GM12801 (cell line): ENCODE data around the gene NBEA.

Source experiments
- TF ChIP-seq, protein P1 (sequence below): IDR thresholded peaks from one replicate; pipeline ENCODE4 v1.5.1; 2011; ENCODE audit warnings: control low read depth; ENCODE audit not compliant: insufficient read length; ENCODE audit errors: extremely low read depth

NBEA gene

DNA sequence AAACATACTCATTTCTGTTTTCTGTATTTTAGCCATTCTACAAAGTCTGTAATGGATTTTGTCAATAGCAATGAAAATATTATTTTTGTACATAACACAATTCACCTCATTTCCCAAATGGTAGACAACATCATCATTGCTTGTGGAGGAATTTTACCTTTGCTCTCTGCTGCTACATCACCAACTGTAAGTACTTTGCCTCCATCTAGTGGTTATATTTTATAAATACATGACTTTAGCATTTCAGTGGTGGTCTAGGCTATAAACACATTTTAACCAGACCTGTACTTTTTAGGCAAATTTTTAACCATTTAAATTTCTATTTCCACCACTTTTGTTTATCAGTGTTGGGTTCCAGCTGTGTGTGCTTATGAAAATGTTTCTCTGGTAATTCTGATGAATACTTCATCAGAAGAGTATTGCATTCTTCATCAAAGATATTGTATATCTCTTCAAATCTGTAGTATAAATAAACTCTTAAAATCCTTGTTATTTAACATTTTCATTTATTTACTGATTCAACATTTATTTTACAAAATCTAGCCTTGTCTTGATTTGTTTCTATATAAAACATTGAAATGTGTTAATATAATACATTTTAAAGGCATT, 222.4 kb downstream of the NBEA start:
- TF ChIP-seq, protein P1, sequence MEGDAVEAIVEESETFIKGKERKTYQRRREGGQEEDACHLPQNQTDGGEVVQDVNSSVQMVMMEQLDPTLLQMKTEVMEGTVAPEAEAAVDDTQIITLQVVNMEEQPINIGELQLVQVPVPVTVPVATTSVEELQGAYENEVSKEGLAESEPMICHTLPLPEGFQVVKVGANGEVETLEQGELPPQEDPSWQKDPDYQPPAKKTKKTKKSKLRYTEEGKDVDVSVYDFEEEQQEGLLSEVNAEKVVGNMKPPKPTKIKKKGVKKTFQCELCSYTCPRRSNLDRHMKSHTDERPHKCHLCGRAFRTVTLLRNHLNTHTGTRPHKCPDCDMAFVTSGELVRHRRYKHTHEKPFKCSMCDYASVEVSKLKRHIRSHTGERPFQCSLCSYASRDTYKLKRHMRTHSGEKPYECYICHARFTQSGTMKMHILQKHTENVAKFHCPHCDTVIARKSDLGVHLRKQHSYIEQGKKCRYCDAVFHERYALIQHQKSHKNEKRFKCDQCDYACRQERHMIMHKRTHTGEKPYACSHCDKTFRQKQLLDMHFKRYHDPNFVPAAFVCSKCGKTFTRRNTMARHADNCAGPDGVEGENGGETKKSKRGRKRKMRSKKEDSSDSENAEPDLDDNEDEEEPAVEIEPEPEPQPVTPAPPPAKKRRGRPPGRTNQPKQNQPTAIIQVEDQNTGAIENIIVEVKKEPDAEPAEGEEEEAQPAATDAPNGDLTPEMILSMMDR: no peak

DNA sequence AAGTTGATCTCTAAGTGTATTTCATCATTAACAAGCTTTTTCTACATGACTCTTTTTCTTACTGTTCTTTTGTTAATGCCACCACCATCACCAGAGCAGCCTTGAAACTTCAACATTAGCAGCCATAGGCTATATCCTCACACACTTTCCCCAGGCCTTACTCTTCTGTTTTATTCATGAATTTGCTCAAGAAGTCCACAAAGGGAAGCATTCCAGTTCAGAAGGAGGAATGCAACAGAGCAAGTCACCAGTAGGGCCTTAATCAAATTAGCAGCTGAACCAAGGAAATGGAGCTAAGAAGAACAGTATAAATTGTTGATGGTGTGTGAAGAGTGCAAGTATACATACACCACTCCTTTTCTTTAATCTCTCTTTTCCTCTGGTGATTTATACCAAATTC, 223.1 kb downstream of the NBEA start:
- TF ChIP-seq, protein P1: no peak

DNA sequence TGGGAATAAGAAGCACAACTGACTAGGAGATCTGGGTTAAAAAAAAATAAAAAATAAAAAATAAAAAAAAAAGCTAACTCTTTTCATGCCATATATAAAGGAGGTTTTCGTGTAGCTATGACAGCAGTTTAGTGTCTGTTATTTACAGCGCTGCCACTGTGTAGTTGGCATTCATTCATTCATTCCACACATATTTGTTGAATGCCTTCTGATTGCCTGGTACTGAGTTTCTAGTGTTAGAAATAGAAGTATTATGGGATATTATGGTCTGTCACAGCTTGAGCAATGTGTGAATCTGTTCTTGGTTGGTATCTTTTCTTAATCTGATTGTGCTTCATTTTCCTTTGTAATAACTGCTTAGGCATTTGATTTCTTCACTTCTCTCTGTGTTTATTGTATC, 237.4 kb downstream of the NBEA start:
- TF ChIP-seq, protein P1: no peak

DNA sequence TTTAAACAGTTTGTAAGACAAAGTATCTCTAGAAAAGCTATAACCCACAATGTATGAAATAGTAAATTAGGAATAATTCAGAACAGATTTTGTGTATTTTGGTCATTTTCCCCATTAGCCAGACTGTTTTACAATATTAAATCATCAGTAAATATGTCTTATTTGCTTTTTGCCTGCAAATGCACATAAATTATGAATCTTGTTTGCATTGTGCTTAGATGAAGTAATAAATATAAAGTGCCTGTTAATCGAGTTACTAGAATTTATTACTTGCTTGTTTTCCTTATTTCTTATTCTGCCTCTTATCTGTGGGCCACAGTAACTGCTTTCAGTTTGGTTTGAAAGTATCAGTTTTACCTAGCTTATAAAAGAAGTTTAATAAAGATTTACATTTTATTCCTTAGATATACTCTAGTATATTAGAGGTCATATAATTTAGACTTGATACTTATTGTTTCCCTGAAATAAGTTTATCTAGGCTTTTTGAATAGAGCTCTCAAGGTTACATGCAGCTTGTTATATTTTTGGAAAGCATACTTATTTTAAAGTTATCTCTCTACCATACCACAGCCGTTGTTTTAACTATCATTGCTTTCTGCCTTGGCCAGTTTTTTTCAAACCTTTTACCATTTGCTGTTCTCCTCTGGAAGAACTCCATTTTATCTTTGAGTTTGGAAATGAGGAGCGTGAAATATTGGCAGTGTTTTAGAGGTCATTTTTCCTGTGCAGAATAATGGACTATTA, 238.0 kb downstream of the NBEA start:
- TF ChIP-seq, protein P1: no peak

DNA sequence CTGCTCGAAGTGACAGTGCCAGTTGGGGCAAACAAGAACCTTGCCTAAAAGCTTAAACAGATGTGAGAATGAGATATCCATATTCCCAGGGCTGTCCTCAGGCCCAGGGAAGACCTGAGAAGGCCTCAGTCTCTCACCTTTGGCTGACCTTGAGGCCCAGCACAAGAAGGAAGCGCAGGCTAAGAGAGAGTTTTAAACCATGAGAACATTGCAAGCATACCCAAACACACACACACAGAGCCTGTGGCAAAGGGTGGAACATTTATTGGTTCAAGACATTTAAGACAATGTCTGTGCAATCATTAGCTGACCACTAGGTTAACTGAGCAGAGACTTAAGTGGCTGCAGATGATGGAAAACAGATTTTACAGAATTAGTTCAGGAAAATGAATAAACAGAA, 248.2 kb downstream of the NBEA start:
- TF ChIP-seq, protein P1: no peak

DNA sequence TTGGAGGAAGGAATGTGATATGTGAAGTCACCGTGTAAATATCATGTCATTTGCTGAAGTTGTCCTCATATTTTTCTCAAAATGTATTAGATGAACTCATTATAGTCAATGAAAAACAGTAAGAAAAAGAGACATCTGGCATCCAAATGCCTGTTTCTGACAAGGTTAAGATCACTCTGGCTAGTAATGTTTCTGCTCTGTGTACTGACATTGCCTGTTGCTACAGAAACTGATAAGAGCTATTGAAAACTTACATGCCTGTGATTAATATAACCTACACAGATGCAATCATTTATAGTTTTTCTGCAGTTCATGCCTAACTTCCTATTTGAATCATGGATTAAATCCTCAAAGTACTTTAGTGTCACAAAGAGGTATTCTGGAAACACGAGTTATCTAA, 249.8 kb downstream of the NBEA start:
- TF ChIP-seq, protein P1: no peak

DNA sequence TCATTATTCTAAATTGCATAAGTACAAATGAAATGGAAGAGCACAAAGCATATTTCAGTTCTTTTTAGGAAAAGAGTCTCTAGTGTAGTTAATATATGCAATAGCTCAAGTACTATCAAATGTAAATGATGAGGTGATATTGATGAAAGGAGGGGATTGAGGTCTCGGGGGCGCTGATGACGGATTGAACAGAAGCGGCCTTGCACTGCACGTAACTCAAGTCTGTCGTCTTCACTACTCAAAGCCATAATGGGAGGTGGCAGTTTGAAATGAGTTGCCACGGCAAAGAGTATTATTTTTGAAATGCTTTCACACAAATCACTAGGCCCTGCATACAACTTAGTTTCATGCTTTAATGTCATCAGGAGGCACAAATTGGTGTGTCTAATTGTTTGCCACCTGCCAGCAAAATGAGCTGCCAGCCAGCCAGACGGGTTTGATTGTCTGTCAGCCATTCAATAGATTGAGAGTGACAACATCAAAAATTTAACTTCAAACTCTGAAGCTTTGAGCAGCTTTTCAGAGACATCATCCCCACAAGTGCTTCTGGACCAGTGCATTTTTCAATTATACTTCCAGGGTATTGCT, 256.6 kb downstream of the NBEA start:
- TF ChIP-seq, protein P1: no peak
